Stimulated activated naive CD8-positive, alpha-beta T cell treated with anti-CD3 and anti-CD28 coated beads, Interleukin-15, amount 100 ng/mL, for 72 hours (primary cell): Measurements from ENCODE around the gene AK9.
"Not testable (repeated sequence)": the region's sequence is repeated elsewhere in the genome, so short reads cannot be mapped to it uniquely, and the experiment has no call there.

Source experiments
- ATAC-seq: fragments of 150-1000 bp; cut with Tn5 transposase; 2 replicates; pipeline ENCODE4 v1.10.0; 2021; ENCODE audit warnings: mild to moderate bottlenecking, moderate library complexity
- DNase-seq, 2 donors: peaks; one replicate each; pipeline ENCODE4 v3.0.0; 2021 to 2022
- H3K27ac Mint-ChIP-seq, 2 donors: one replicate each; pipeline ENCODE4 v1.8.0; 2022; ENCODE audit warnings: mild to moderate bottlenecking in 2 of 2, mixed read lengths in 2 of 2, moderate library complexity in 2 of 2
- H3K27me3 Mint-ChIP-seq: one replicate; pipeline ENCODE4 v1.8.0; 2022; ENCODE audit warnings: mixed read lengths
- H3K4me1 Mint-ChIP-seq: one replicate; pipeline ENCODE4 v1.8.0; 2022; ENCODE audit warnings: mild to moderate bottlenecking, mixed read lengths
- H3K4me3 Mint-ChIP-seq, 2 donors: one replicate each; pipeline ENCODE4 v1.8.0; 2022; ENCODE audit warnings: mild to moderate bottlenecking in 2 of 2, mixed read lengths in 2 of 2, moderate library complexity in 1 of 2
- H3K9me3 Mint-ChIP-seq, 2 donors: one replicate each; pipeline ENCODE4 v1.8.0; 2022; ENCODE audit warnings: mixed read lengths in 2 of 2

AK9 gene

GRCh38 chr6:109474995-109475394, 216.0 kb downstream of the AK9 start:
- ATAC-seq (no peak), DNase-seq (no peak)
- no peaks in the 10 kb centered on the region for H3K9me3 Mint-ChIP-seq
- H3K27me3 Mint-ChIP-seq: no peaks in the 10 kb centered on the region
- H3K4me1 Mint-ChIP-seq: peaks cover 84% of the 10 kb centered on the region
- no peak overlapping the region for H3K4me3 Mint-ChIP-seq
- H3K27ac Mint-ChIP-seq: no peak overlapping the region

GRCh38 chr6:109473120-109473519, 217.9 kb downstream of the AK9 start:
- H3K4me3 Mint-ChIP-seq: peak overlapping the region in 1 of 2 donors; percentile 59
- H3K4me1 Mint-ChIP-seq: peaks cover 83% of the 10 kb centered on the region
- peak overlapping the region; percentile 39 to 78 for H3K27ac Mint-ChIP-seq
- ATAC-seq (no peak), DNase-seq (no peak)
- H3K27me3 Mint-ChIP-seq: no peaks in the 10 kb centered on the region
- H3K9me3 Mint-ChIP-seq: no peaks in the 10 kb centered on the region

GRCh38 chr6:109472132-109472995, 218.6 kb downstream of the AK9 start:
- Mint-ChIP-seq H3K27me3 (no peaks in the 10 kb centered on the region), H3K4me3 (peak overlapping the region; percentile 18 to 42), H3K27ac (peak overlapping the region; percentile 72 to 78), H3K4me1 (peaks cover 83% of the 10 kb centered on the region), H3K9me3 (no peaks in the 10 kb centered on the region)
- DNase-seq (no peak), ATAC-seq (peak; percentile 50)

- peaks cover 79% of the 10 kb centered on the region for H3K4me1 Mint-ChIP-seq
- H3K27me3 Mint-ChIP-seq: no peaks in the 10 kb centered on the region
- H3K9me3 Mint-ChIP-seq: no peaks in the 10 kb centered on the region
- H3K4me3 Mint-ChIP-seq: no peak overlapping the region
- DNase-seq (no peak), ATAC-seq (peak; percentile 63)
- H3K27ac Mint-ChIP-seq: peak overlapping the region; percentile 9 to 31
These were observed 219.7 kb downstream of the AK9 start for GRCh38 chr6:109471105-109471810.

- ATAC-seq: no peak
- Mint-ChIP-seq H3K4me3 (no peak overlapping the region), H3K4me1 (peaks cover 77% of the 10 kb centered on the region), H3K27ac (peak overlapping the region in 1 of 2 donors; percentile 74), H3K9me3 (no peaks in the 10 kb centered on the region), H3K27me3 (no peaks in the 10 kb centered on the region)
- no peak for DNase-seq
These were observed 221.3 kb downstream of the AK9 start for GRCh38 chr6:109469591-109470189.

- DNase-seq: no peak
- ATAC-seq: no peak
- Mint-ChIP-seq H3K9me3 (no peaks in the 10 kb centered on the region), H3K27me3 (no peaks in the 10 kb centered on the region), H3K4me1 (peaks cover 80% of the 10 kb centered on the region), H3K4me3 (no peak overlapping the region), H3K27ac (no peak overlapping the region)
These were observed 223.3 kb downstream of the AK9 start for GRCh38 chr6:109467696-109468095.

GRCh38 chr6:109466212-109466923, 224.6 kb downstream of the AK9 start:
- Mint-ChIP-seq H3K27me3 (no peaks in the 10 kb centered on the region), H3K27ac (no peak overlapping the region), H3K4me1 (peaks cover 77% of the 10 kb centered on the region), H3K9me3 (no peaks in the 10 kb centered on the region), H3K4me3 (no peak overlapping the region)
- DNase-seq (no peak), ATAC-seq (no peak)

- Mint-ChIP-seq H3K27ac (peak overlapping the region; percentile 28 to 63), H3K27me3 (no peaks in the 10 kb centered on the region), H3K4me1 (peaks cover 71% of the 10 kb centered on the region), H3K4me3 (no peak overlapping the region), H3K9me3 (no peaks in the 10 kb centered on the region)
- DNase-seq (no peak), ATAC-seq (no peak)
These were observed 225.2 kb downstream of the AK9 start for GRCh38 chr6:109465772-109466171.

GRCh38 chr6:109461733-109462526, 229.1 kb downstream of the AK9 start:
- no peak overlapping the region for H3K4me3 Mint-ChIP-seq
- no peaks in the 10 kb centered on the region for H3K27me3 Mint-ChIP-seq
- peaks cover 72% of the 10 kb centered on the region for H3K4me1 Mint-ChIP-seq

GRCh38 chr6:109461205-109461604, 229.8 kb downstream of the AK9 start:
- not testable (repeated sequence) for DNase-seq, H3K27ac Mint-ChIP-seq, H3K4me3 Mint-ChIP-seq, ATAC-seq, H3K27me3 Mint-ChIP-seq, H3K9me3 Mint-ChIP-seq
- peaks cover 75% of the 10 kb centered on the region for H3K4me1 Mint-ChIP-seq

More at GRCh38 chr6:109461733-109462526, 229.1 kb downstream of the AK9 start:
- DNase-seq (no peak), ATAC-seq (peak; percentile 15)
- Mint-ChIP-seq H3K9me3 (no peaks in the 10 kb centered on the region), H3K27ac (no peak overlapping the region)

GRCh38 chr6:109460161-109460829, 230.7 kb downstream of the AK9 start:
- no peaks in the 10 kb centered on the region for H3K27me3 Mint-ChIP-seq
- DNase-seq: no peak
- no peaks in the 10 kb centered on the region for H3K9me3 Mint-ChIP-seq
- no peak overlapping the region for H3K27ac Mint-ChIP-seq
- no peak overlapping the region for H3K4me3 Mint-ChIP-seq
- peaks cover 68% of the 10 kb centered on the region for H3K4me1 Mint-ChIP-seq
- no peak for ATAC-seq

- peak; percentile 46 to 60 for DNase-seq
- Mint-ChIP-seq H3K4me3 (peak overlapping the region; percentile 1 to 25), H3K27me3 (no peaks in the 10 kb centered on the region), H3K27ac (peak overlapping the region in 1 of 2 donors; percentile 5), H3K4me1 (peaks cover 66% of the 10 kb centered on the region), H3K9me3 (no peaks in the 10 kb centered on the region)
- peak; percentile 67 for ATAC-seq
These were observed 232.0 kb downstream of the AK9 start for GRCh38 chr6:109458774-109459531.

GRCh38 chr6:109457562-109457996, 233.4 kb downstream of the AK9 start:
- Mint-ChIP-seq H3K4me1 (peaks cover 74% of the 10 kb centered on the region), H3K27ac (no peak overlapping the region), H3K27me3 (no peaks in the 10 kb centered on the region), H3K4me3 (no peak overlapping the region), H3K9me3 (no peaks in the 10 kb centered on the region)
- ATAC-seq (no peak), DNase-seq (no peak)
